Caco-2 (cell line): ENCODE measurements around the gene HSPA14. TPM values are rescaled to one million over a fixed set of nuclear protein-coding genes. Genes with fewer than 3 reads are reported as not detected.

ENCODE experiments used
- BruUV-seq: library from RNA; stranded (reverse); fragments of 400-500 nt; replicated peaks from 2 replicates; lab custom pipeline; 2021; lab: Mats Ljungman, UMichigan
- CTCF ChIA-PET: fragments of 300-600 bp; sonication (Branson Sonifier 250); formaldehyde crosslinking; loops from one replicate; lab custom pipeline; 2022; ENCODE audit warnings: antibody characterized with exemption; lab: Charles Lee
- POLR2A ChIA-PET: fragments of 300-600 bp; sonication (Branson Sonifier 250); formaldehyde crosslinking; loops from one replicate; lab custom pipeline; 2022; ENCODE audit warnings: antibody characterized with exemption; lab: Charles Lee
- DNase-seq, 2 experiments: peaks; one replicate each; pipeline versions ENCODE4 v3.0.0 to v3.0.0-alpha.2; 2020 to 2022
- H3K27me3 ChIP-seq: replicated peaks from 2 replicates; pipeline ENCODE4 v1.6.0; 2011; ENCODE audit warnings: low read length; ENCODE audit not compliant: control insufficient read depth, insufficient read depth
- H3K36me3 ChIP-seq: 2 replicates; pipeline ENCODE4 v1.5.1; 2011; ENCODE audit warnings: low read length; ENCODE audit not compliant: control insufficient read depth, insufficient read depth
- H3K4me1 ChIP-seq: fragments of 250-450 bp; sonication (Bioruptor Pico); 2 replicates; pipeline ENCODE4 v1.5.1; 2020; ENCODE audit warnings: mild to moderate bottlenecking
- H3K4me3 ChIP-seq: 2 replicates; pipeline ENCODE4 v1.5.1; 2011; ENCODE audit warnings: low read depth, mild to moderate bottlenecking, control low read depth, low read length
- H3K9me3 ChIP-seq: fragments of 250-450 bp; sonication (Bioruptor Pico); 2 replicates; pipeline ENCODE4 v1.5.1; 2020; ENCODE audit warnings: mild to moderate bottlenecking, moderate library complexity
- H3K27ac Mint-ChIP-seq: one replicate; pipeline ENCODE4 v1.8.0; 2022; ENCODE audit warnings: mixed read lengths; ENCODE audit not compliant: unreplicated experiment
- H3K27me3 Mint-ChIP-seq: one replicate; pipeline ENCODE4 v1.8.0; 2022; ENCODE audit warnings: mixed read lengths; ENCODE audit not compliant: insufficient read depth, unreplicated experiment
- H3K36me3 Mint-ChIP-seq: one replicate; pipeline ENCODE4 v1.8.0; 2022; ENCODE audit warnings: mild to moderate bottlenecking, mixed read lengths; ENCODE audit not compliant: insufficient read depth, unreplicated experiment
- H3K4me1 Mint-ChIP-seq: one replicate; pipeline ENCODE4 v1.8.0; 2022; ENCODE audit warnings: low read depth, mixed read lengths; ENCODE audit not compliant: unreplicated experiment
- H3K4me3 Mint-ChIP-seq: one replicate; pipeline ENCODE4 v1.8.0; 2022; ENCODE audit warnings: mild to moderate bottlenecking, moderate library complexity, mixed read lengths; ENCODE audit not compliant: unreplicated experiment
- H3K9me3 Mint-ChIP-seq: one replicate; pipeline ENCODE4 v1.8.0; 2022; ENCODE audit warnings: mixed read lengths; ENCODE audit not compliant: unreplicated experiment
- CTCF ChIP-seq, 2 experiments: fragments of 200-600 bp in 1 of 2; IDR thresholded peaks; 1 replicate in 1 of 2; 2 replicates in 1 of 2; pipeline versions ENCODE4 v1.5.1 to v1.8.0; 2011 to 2022; ENCODE audit warnings: antibody characterized with exemption in 1 of 2, control low read depth in 1 of 2, inconsistent platforms in 1 of 2, low read depth in 1 of 2, low read length in 1 of 2, mild to moderate bottlenecking in 1 of 2, moderate library complexity in 1 of 2; ENCODE audit not compliant: insufficient read depth in 1 of 2, severe bottlenecking in 1 of 2, unreplicated experiment in 1 of 2
- intact Hi-C: fragments of 100-400 bp; cut with micrococcal nuclease; formaldehyde crosslinking; loops from one replicate; pipeline ENCODE4 v1.10.0; 2022; ENCODE audit not compliant: unreplicated experiment
- total RNA-seq: library from RNA; stranded (reverse); gene quantifications from 2 replicates; pipeline ENCODE4 v1.2.3, GENCODE V29; 2022

HSPA14 gene
- total RNA-seq, 1 experiment from 2014 or later: 36.9 TPM

- intact Hi-C loops: no loop called here
- H3K36me3 Mint-ChIP-seq: peaks cover 42% of the 10 kb centered on the region
- Histone ChIP-seq H3K27me3 (no peaks in the 10 kb centered on the region), H3K4me1 (no peaks in the 10 kb centered on the region), H3K4me3 (no peak overlapping the region), H3K9me3 (no peaks in the 10 kb centered on the region), H3K36me3 (no peaks in the 10 kb centered on the region)
- H3K9me3 Mint-ChIP-seq: no peaks in the 10 kb centered on the region
- H3K27ac Mint-ChIP-seq: no peak overlapping the region
- no peak for DNase-seq
- no peaks in the 10 kb centered on the region for H3K27me3 Mint-ChIP-seq
- POLR2A ChIA-PET: interaction anchor here (0.6 kb wide), 1 partner anchor 60 kb away, joined by 4 read pairs; no protein-coding TSS in a partner anchor
- H3K4me3 Mint-ChIP-seq: no peak overlapping the region
- no TSS peak for BruUV-seq
- peaks cover 14% of the 10 kb centered on the region for H3K4me1 Mint-ChIP-seq
- TF ChIP-seq CTCF (IDR thresholded peaks at IDR 0.05; ENCODE audit: insufficient read depth in 1 of 2, low read depth in 1 of 2, low read length in 1 of 2, severe bottlenecking in 1 of 2, unreplicated experiment in 1 of 2): no peak
- CTCF ChIA-PET: no interaction called here
These were observed 35.1 kb downstream of the HSPA14 start for GRCh38 chr10:14873090-14873760.

GRCh38 chr10:14875941-14876340 lies 37.8 kb downstream of the HSPA14 start:
- POLR2A ChIA-PET: no interaction called here
- TF ChIP-seq CTCF (IDR thresholded peaks at IDR 0.05; ENCODE audit: insufficient read depth in 1 of 2, low read depth in 1 of 2, low read length in 1 of 2, severe bottlenecking in 1 of 2, unreplicated experiment in 1 of 2): no peak
- Mint-ChIP-seq H3K4me1 (peaks cover 14% of the 10 kb centered on the region), H3K4me3 (peak overlapping the region; percentile 15), H3K27me3 (no peaks in the 10 kb centered on the region), H3K9me3 (no peaks in the 10 kb centered on the region), H3K27ac (no peak overlapping the region), H3K36me3 (peaks cover 37% of the 10 kb centered on the region)
- no peaks in the 10 kb centered on the region for H3K36me3 ChIP-seq
- BruUV-seq: no TSS peak
- H3K4me3 ChIP-seq: no peak overlapping the region
- intact Hi-C loops: loop anchor here (5.0 kb wide), 2 partner anchors 96 to 379 kb away; no protein-coding TSS in a partner anchor
- H3K9me3 ChIP-seq: no peaks in the 10 kb centered on the region
- no peaks in the 10 kb centered on the region for H3K27me3 ChIP-seq
- CTCF ChIA-PET: no interaction called here
- DNase-seq: no peak
- H3K4me1 ChIP-seq: peaks cover 9% of the 10 kb centered on the region; the same call in 1 of the 2 replicates

GRCh38 chr10:14876764-14877163 lies 38.7 kb downstream of the HSPA14 start:
- BruUV-seq: no TSS peak
- Mint-ChIP-seq H3K36me3 (peaks cover 38% of the 10 kb centered on the region), H3K27ac (peak overlapping the region; percentile 99), H3K4me1 (peaks cover 14% of the 10 kb centered on the region), H3K9me3 (no peaks in the 10 kb centered on the region), H3K27me3 (no peaks in the 10 kb centered on the region), H3K4me3 (peak overlapping the region; percentile 99)
- ChIA-PET POLR2A (interaction anchor here (0.6 to 4.1 kb wide), 2 partner anchors 32 to 39 kb away, joined by 3 to 64 read pairs; partner anchors contain the start of genes CDNF, HSPA14 and MSANTD7), CTCF (no interaction called here)
- no peak for TF ChIP-seq CTCF (IDR thresholded peaks at IDR 0.05; ENCODE audit: insufficient read depth in 1 of 2, low read depth in 1 of 2, low read length in 1 of 2, severe bottlenecking in 1 of 2, unreplicated experiment in 1 of 2)
- Histone ChIP-seq H3K4me3 (peak overlapping the region; percentile 93), H3K27me3 (no peaks in the 10 kb centered on the region), H3K9me3 (no peaks in the 10 kb centered on the region), H3K4me1 (peaks cover 9% of the 10 kb centered on the region; the same call in 1 of the 2 replicates), H3K36me3 (no peaks in the 10 kb centered on the region)
- intact Hi-C loops: loop anchor here (5.0 kb wide), 2 partner anchors 96 to 379 kb away; no protein-coding TSS in a partner anchor
- DNase-seq: no peak
